K562 (cell line): ENCODE data around the gene AP5Z1. TPM values are rescaled to one million over a fixed set of nuclear protein-coding genes. Genes with fewer than 3 reads are reported as not detected.

Source experiments
- ATAC-seq: fragments of 200-7000 bp; cut with Tn5 transposase; 3 replicates; pipeline ENCODE4 v1.9.1; 2020; ENCODE audit warnings: moderate library complexity
- BruUV-seq: library from RNA; stranded (reverse); fragments of 400-500 nt; replicated peaks from 2 replicates; lab custom pipeline; 2021; lab: Mats Ljungman, UMichigan
- CTCF ChIA-PET: fragments of 300-600 bp; formaldehyde crosslinking; extraction: SDS; loops from one replicate; lab custom pipeline; 2021; ENCODE audit warnings: low intra/inter-chr PET ratio; lab: Yijun Ruan, JAX
- POLR2A ChIA-PET: fragments of 300-600, 350-650 bp; sonication (Branson Sonifier 250); formaldehyde crosslinking; extraction: SDS; loops from one replicate; lab custom pipeline; 2021; ENCODE audit warnings: antibody characterized with exemption, inconsistent platforms; lab: Yijun Ruan, JAX
- DNase-seq, 4 experiments: peaks; one replicate each; pipeline versions ENCODE4 v3.0.0 to v3.0.0-alpha.2; 2011 to 2018; ENCODE audit warnings: low spot score in 3 of 4, mixed read lengths in 3 of 4; ENCODE audit errors: extremely low read depth in 1 of 4
- FAIRE-seq: peaks from 2 replicates; lab custom pipeline; 2011; peaks lifted over from hg19 to GRCh38; lab: Jason Lieb, UNC
- H2AFZ ChIP-seq: 2 replicates; pipeline ENCODE4 v1.6.0; 2011; ENCODE audit warnings: low read depth, low read length, control low read depth, inconsistent platforms
- H3K27ac ChIP-seq: fragments of 200-600 bp; 3 replicates; pipeline ENCODE4 v1.8.0; 2011; ENCODE audit warnings: low read depth, mild to moderate bottlenecking, control low read depth, inconsistent platforms, low read length, moderate library complexity, mixed read lengths; ENCODE audit errors: extremely low read depth
- H3K27me3 ChIP-seq, 2 experiments: fragments of 300-600 bp in 1 of 2; 2 replicates in 1 of 2; 3 replicates in 1 of 2; pipeline versions ENCODE4 v1.6.0 to v1.8.0; 2011; ENCODE audit warnings: inconsistent platforms in 2 of 2, low read length in 2 of 2, mild to moderate bottlenecking in 1 of 2, mixed read lengths in 1 of 2, moderate library complexity in 1 of 2; ENCODE audit not compliant: control insufficient read depth in 2 of 2, insufficient read depth in 2 of 2
- H3K36me3 ChIP-seq: fragments of 300-600 bp; 3 replicates; pipeline ENCODE4 v1.8.0; 2011; ENCODE audit warnings: mild to moderate bottlenecking, low read length, inconsistent platforms; ENCODE audit not compliant: control insufficient read depth, insufficient read depth
- H3K4me1 ChIP-seq, 2 experiments: fragments of 200-600 bp in 1 of 2; replicated peaks in 1 of 2; 2 replicates in 1 of 2; 3 replicates in 1 of 2; pipeline versions ENCODE4 v1.5.1 to v1.8.0; 2011; ENCODE audit warnings: inconsistent platforms in 2 of 2, low read length in 2 of 2, mild to moderate bottlenecking in 1 of 2, mixed read lengths in 1 of 2, moderate library complexity in 1 of 2; ENCODE audit not compliant: control insufficient read depth in 2 of 2, insufficient read depth in 2 of 2
- H3K4me2 ChIP-seq: 2 replicates; pipeline ENCODE4 v1.6.1; 2011; ENCODE audit warnings: low read length, control low read depth, inconsistent platforms, mixed read lengths; ENCODE audit not compliant: insufficient read depth
- H3K4me3 ChIP-seq: fragments of 200-600 bp; sonication (generic), shearing (Covaris generic); 2 replicates; pipeline ENCODE4 v1.5.1; 2016; ENCODE audit warnings: control low read depth, inconsistent platforms
- H3K79me2 ChIP-seq: fragments of 200-600 bp; 3 replicates; pipeline ENCODE4 v1.8.0; 2011; ENCODE audit warnings: low read length, inconsistent platforms; ENCODE audit not compliant: control insufficient read depth, insufficient read depth
- H3K9ac ChIP-seq, 2 experiments: 2 replicates each; pipeline versions ENCODE4 v1.6.0 to v1.6.1; 2011; ENCODE audit warnings: low read depth in 2 of 2, low read length in 2 of 2, control low read depth in 1 of 2, inconsistent platforms in 1 of 2, mild to moderate bottlenecking in 1 of 2, mixed read lengths in 1 of 2; ENCODE audit not compliant: insufficient read depth in 1 of 2
- H3K9me1 ChIP-seq: one replicate; pipeline ENCODE4 v1.6.0; 2011; ENCODE audit warnings: inconsistent platforms, mild to moderate bottlenecking, low read length, moderate library complexity; ENCODE audit not compliant: control insufficient read depth, insufficient read depth
- H3K9me3 ChIP-seq: replicated peaks from 2 replicates; pipeline ENCODE4 v1.5.1; 2011; ENCODE audit warnings: low read depth, low read length, inconsistent platforms; ENCODE audit not compliant: control insufficient read depth, insufficient read depth
- H4K20me1 ChIP-seq: replicated peaks from 2 replicates; pipeline ENCODE4 v1.6.1; 2011; ENCODE audit warnings: low read length, inconsistent platforms, mixed read lengths; ENCODE audit not compliant: control insufficient read depth, insufficient read depth
- CREB1 ChIP-seq, 2 experiments: sonication (generic) in 1 of 2; formaldehyde crosslinking in 1 of 2; IDR thresholded peaks; 2 replicates each; pipeline versions ENCODE4 v1.6.1 to v1.8.0; 2012 to 2022; ENCODE audit warnings: inconsistent platforms in 1 of 2, mild to moderate bottlenecking in 1 of 2, missing genetic modification reagents in 1 of 2, moderate library complexity in 1 of 2
- FOXA3 ChIP-seq, 2 experiments: fragments of 450-650 bp in 1 of 2; sonication (generic) in 1 of 2; formaldehyde crosslinking; IDR thresholded peaks in 1 of 2; conservative IDR thresholded peaks in 1 of 2; 2 replicates each; pipeline versions ENCODE4 v1.4.0 to v1.8.0; 2020 to 2022; ENCODE audit warnings: mild to moderate bottlenecking in 2 of 2, missing genetic modification reagents in 1 of 2
- HDAC1 ChIP-seq, 2 experiments: fragments of 450-650 bp; IDR thresholded peaks; 2 replicates each; pipeline ENCODE4 v1.6.1; 2016 to 2017; ENCODE audit warnings: inconsistent platforms in 1 of 2, mild to moderate bottlenecking in 1 of 2, moderate library complexity in 1 of 2
- HOXB6 ChIP-seq: fragments of 250-450 bp; sonication (Bioruptor Pico); IDR thresholded peaks from 2 replicates; pipeline ENCODE4 v1.5.1; 2022; ENCODE audit warnings: mild to moderate bottlenecking, borderline replicate concordance
- NFIC ChIP-seq: fragments of 450-650 bp; IDR thresholded peaks from 2 replicates; pipeline ENCODE4 v1.6.1; 2017; ENCODE audit warnings: mild to moderate bottlenecking, inconsistent platforms
- POLR3A ChIP-seq: IDR thresholded peaks from 2 replicates; pipeline ENCODE4 v1.6.1; 2011; ENCODE audit warnings: borderline replicate concordance, mild to moderate bottlenecking, moderate library complexity; ENCODE audit not compliant: insufficient read length, insufficient read depth; ENCODE audit errors: extremely low read depth
- PTRF ChIP-seq: fragments of 450-650 bp; IDR thresholded peaks from 2 replicates; pipeline ENCODE4 v1.6.1; 2016; ENCODE audit warnings: mild to moderate bottlenecking, missing genetic modification characterization, missing compliant biosample characterization
- RBM17 ChIP-seq: fragments of 200-400 bp; formaldehyde crosslinking; IDR thresholded peaks from 2 replicates; pipeline ENCODE4 v1.6.1; 2017; ENCODE audit warnings: low read depth, mild to moderate bottlenecking, low read length, borderline replicate concordance
- ZNF174 ChIP-seq: fragments of 250-450 bp; sonication (Bioruptor Pico); IDR thresholded peaks from 2 replicates; pipeline ENCODE4 v1.4.0; 2020; ENCODE audit warnings: mild to moderate bottlenecking
- WGBS: fragments of 100-300 bp; shearing (Covaris generic); methylation state at CpG from one replicate; pipeline ENCODE4 v1.1.6; 2016; ENCODE audit warnings: low coverage, mixed read lengths; ENCODE audit not compliant: insufficient coverage; ENCODE audit errors: missing lambda C conversion rate; 5-methylcytosine and 5-hydroxymethylcytosine counted together
- in situ Hi-C: fragments of 300-500 bp; cut with MboI; formaldehyde crosslinking; loops from 4 replicates; pipeline ENCODE4 v1.15.0; 2018; ENCODE audit warnings: inconsistent platforms, mixed read lengths
- intact Hi-C: fragments of 100-400 bp; cut with micrococcal nuclease; formaldehyde crosslinking; loops from 2 replicates; pipeline ENCODE4 v1.14.2; 2022
- polyA plus RNA-seq, 8 experiments: library from polyadenylated mRNA; depleted of rRNA in 4 of 8; stranded (reverse) in 5 of 8; unstranded in 3 of 8; fragments of >200 nt; fragmentation: Nextera tagmentation in 2 of 8; fragmentation: Illumina TruSeq in 1 of 8; extraction: Ambion mirVana in 2 of 8; extraction: Trizol in 1 of 8; gene quantifications; 2 replicates each; pipeline versions ENCODE4 v1.2.1 to v1.2.3, GENCODE V29; 2011 to 2014; ENCODE audit warnings: inconsistent platforms in 1 of 8, missing spikeins in 1 of 8
- total RNA-seq, 7 experiments: library from RNA; depleted of rRNA in 6 of 7; stranded (reverse); fragments of >200 nt in 6 of 7; fragmentation: Illumina TruSeq in 2 of 7; extraction: Trizol in 2 of 7; gene quantifications; 2 replicates each; pipeline versions ENCODE4 v1.2.1 to v1.2.3, GENCODE V29; 2011 to 2021; ENCODE audit warnings: low replicate concordance in 1 of 7
- TF ChIP-seq, protein P1 (sequence below): sonication (generic); formaldehyde crosslinking; IDR thresholded peaks from 2 replicates; pipeline ENCODE4 v1.8.0; 2022; ENCODE audit warnings: missing genetic modification reagents, mild to moderate bottlenecking, borderline replicate concordance
- TF ChIP-seq, protein P2 (sequence below): IDR thresholded peaks from 2 replicates; pipeline ENCODE4 v1.6.1; 2011; ENCODE audit not compliant: insufficient read length; ENCODE audit errors: extremely low read depth
- TF ChIP-seq, protein P3 (sequence below): fragments of 450-650 bp; formaldehyde crosslinking; conservative IDR thresholded peaks from 2 replicates; pipeline ENCODE4 v1.4.0; 2022; ENCODE audit warnings: mild to moderate bottlenecking, missing genetic modification characterization

Gene AP5Z1
- total and polyA plus RNA-seq, 9 of the 15 experiments (the other 6 are each of a cell fraction or from before 2014, with no cell fraction given): 0.06 to 31.1 (median 6.4) TPM

DNA sequence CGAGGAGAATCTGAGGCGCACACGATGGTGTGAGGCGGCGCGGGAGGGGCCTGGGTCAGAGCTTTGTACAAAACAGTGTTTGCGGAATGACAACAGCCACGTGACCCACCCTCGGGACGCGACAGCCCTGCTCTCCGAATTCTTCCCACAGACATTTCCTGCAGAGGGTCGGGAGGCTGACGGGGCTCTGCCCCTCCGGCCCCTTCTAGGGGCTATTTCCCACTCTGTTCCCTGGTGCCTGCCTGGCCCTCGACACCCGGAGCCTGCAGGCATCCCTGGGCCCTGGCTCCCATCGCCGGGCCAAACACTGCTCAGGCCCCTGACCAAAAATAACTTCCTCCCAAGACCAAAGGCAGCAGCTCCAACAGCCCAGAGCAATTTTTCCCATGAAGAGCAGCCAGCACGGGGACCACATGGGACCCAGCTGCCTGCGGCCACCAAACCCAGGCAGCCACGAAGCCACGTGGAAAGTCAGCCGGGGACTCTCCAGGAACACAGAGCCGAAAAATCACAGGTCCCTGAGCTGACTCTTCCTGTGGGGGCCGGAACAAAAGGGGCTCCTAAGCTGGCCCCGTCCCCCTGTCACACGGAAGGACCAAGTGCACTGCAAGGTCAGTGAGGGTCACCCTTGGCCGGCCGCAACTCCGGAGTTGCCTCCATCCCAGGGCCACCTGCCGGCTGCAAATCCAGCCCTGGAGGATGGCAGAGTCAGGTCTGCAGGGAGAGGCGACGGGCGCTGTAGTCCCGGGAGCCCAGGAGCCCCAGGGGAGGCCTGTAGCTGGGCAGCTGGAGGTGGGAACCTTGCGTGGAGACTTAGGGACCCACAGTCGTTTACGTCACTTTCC is 44.4 kb downstream of the AP5Z1 start:
- H3K4me3 ChIP-seq: no peak overlapping the region
- FAIRE-seq (no peak), DNase-seq (no peak), ATAC-seq (no peak)
- intact Hi-C loops: no loop called here
- H3K36me3 ChIP-seq: no peaks in the 10 kb centered on the region
- BruUV-seq: no TSS peak
- no peaks in the 10 kb centered on the region for H3K79me2 ChIP-seq
- TF ChIP-seq, protein P1, sequence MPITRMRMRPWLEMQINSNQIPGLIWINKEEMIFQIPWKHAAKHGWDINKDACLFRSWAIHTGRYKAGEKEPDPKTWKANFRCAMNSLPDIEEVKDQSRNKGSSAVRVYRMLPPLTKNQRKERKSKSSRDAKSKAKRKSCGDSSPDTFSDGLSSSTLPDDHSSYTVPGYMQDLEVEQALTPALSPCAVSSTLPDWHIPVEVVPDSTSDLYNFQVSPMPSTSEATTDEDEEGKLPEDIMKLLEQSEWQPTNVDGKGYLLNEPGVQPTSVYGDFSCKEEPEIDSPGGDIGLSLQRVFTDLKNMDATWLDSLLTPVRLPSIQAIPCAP (CRISPR knock-in tag): no peak
- TF ChIP-seq, protein P2, sequence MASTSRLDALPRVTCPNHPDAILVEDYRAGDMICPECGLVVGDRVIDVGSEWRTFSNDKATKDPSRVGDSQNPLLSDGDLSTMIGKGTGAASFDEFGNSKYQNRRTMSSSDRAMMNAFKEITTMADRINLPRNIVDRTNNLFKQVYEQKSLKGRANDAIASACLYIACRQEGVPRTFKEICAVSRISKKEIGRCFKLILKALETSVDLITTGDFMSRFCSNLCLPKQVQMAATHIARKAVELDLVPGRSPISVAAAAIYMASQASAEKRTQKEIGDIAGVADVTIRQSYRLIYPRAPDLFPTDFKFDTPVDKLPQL: no peak
- TF ChIP-seq HDAC1 (IDR thresholded peaks at IDR 0.05) (no peak), POLR3A (no peak), FOXA3 (CRISPR knock-in tag; conservative IDR thresholded peaks at IDR 0.05 in 1 of 2, IDR thresholded peaks at IDR 0.05 in 1 of 2) (no peak), ZNF174 (no peak), RBM17 (no peak), HOXB6 (CRISPR knock-in tag) (no peak), PTRF (tag) (no peak), CREB1 (IDR thresholded peaks at IDR 0.05) (no peak), CREB1 (CRISPR knock-in tag; IDR thresholded peaks at IDR 0.05) (no peak), NFIC (no peak)
- TF ChIP-seq, protein P3, sequence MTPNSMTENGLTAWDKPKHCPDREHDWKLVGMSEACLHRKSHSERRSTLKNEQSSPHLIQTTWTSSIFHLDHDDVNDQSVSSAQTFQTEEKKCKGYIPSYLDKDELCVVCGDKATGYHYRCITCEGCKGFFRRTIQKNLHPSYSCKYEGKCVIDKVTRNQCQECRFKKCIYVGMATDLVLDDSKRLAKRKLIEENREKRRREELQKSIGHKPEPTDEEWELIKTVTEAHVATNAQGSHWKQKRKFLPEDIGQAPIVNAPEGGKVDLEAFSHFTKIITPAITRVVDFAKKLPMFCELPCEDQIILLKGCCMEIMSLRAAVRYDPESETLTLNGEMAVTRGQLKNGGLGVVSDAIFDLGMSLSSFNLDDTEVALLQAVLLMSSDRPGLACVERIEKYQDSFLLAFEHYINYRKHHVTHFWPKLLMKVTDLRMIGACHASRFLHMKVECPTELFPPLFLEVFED (CRISPR knock-in tag): no peak
- no peak overlapping the region for H3K9ac ChIP-seq
- CTCF ChIA-PET: no interaction called here
- H3K4me1 ChIP-seq: peaks cover 0 to 58% of the 10 kb centered on the region in 2 experiments; a peak in 2 of 5 replicates
- no peak overlapping the region for H2AFZ ChIP-seq
- in situ Hi-C loops: no loop called here
- H3K27ac ChIP-seq: no peak overlapping the region
- H3K9me1 ChIP-seq: no peaks in the 10 kb centered on the region
- WGBS: 49% methylated on average over 30 of the region's 39 CpGs
- peaks cover 0 to 9% of the 10 kb centered on the region in 2 experiments; a peak in 1 of 5 replicates for H3K27me3 ChIP-seq
- no peaks in the 10 kb centered on the region for H4K20me1 ChIP-seq
- POLR2A ChIA-PET: interaction anchor here (1.4 kb wide), 1 partner anchor 9 kb away, joined by 3 read pairs; no protein-coding TSS in a partner anchor
- no peak overlapping the region for H3K4me2 ChIP-seq
- H3K9me3 ChIP-seq: no peaks in the 10 kb centered on the region
